ENCODE measurements around the gene FOXE1. TPM values are rescaled to one million over a fixed set of nuclear protein-coding genes. Genes with fewer than 3 reads are reported as not detected.

The FOXE1 gene
- total and polyA plus RNA-seq, 2 of the 13 experiments (the other 11 are each of a cell fraction or from before 2014, with no cell fraction given), result not detected

- no peak for TF ChIP-seq KLF15 (CRISPR knock-in tag; IDR thresholded peaks at IDR 0.05; ENCODE audit: borderline replicate concordance)
- TF ChIP-seq MXD4 (CRISPR knock-in tag; IDR thresholded peaks at IDR 0.05), result no peak
- TF ChIP-seq, protein P1, sequence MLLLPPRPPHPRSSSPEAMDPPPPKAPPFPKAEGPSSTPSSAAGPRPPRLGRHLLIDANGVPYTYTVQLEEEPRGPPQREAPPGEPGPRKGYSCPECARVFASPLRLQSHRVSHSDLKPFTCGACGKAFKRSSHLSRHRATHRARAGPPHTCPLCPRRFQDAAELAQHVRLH (CRISPR knock-in tag; IDR thresholded peaks at IDR 0.05; ENCODE audit: borderline replicate concordance, low read depth), result no peak
- no peaks in the 10 kb centered on the region for H3K9me3 ChIP-seq (ENCODE audit: low read length)
- ChIA-PET CTCF (ENCODE audit: low intra/inter-chr PET ratio, low total read pairs) (no interaction called here), POLR2A (no interaction called here)
- ATAC-seq (no peak), DNase-seq (ENCODE audit: low spot score) (no peak), FAIRE-seq (no peak)
- no peak overlapping the region for H2AFZ ChIP-seq (ENCODE audit: low read length)
- 17% methylated on average over 2 of the region's 2 CpGs for WGBS (ENCODE audit: low lambda C conversion rate)
- no peak overlapping the region for H3K4me3 ChIP-seq (replicated peaks in 1 of 3; ENCODE audit: insufficient read depth in 1 of 3, low read depth in 2 of 3, low read length in 3 of 3)
- intact Hi-C loops (cut with micrococcal nuclease; ENCODE audit: unreplicated experiment) (no loop called here), in situ Hi-C loops (cut with HindIII; ENCODE audit: extremely low pct_ligation_motif_present, low pct_unique_long_range_greater_than_20kb) (no loop called here)
- H3K27ac ChIP-seq (ENCODE audit: extremely low read length, insufficient read depth, low read length), result no peak overlapping the region
- no TSS peak for BruUV-seq (replicated peaks)
- peaks cover 4 to 39% of the 10 kb centered on the region in 2 experiments; a peak in 4 of 5 replicates for H3K27me3 ChIP-seq (ENCODE audit: control insufficient read depth in 1 of 2, insufficient read depth in 2 of 2, low read length in 2 of 2)
- H3K9ac ChIP-seq (ENCODE audit: insufficient read depth, low read depth, low read length), result no peak overlapping the region
- no peaks in the 10 kb centered on the region for H3K4me1 ChIP-seq (ENCODE audit: insufficient read depth, low read length)
- no peaks in the 10 kb centered on the region for H3K79me2 ChIP-seq (ENCODE audit: insufficient read depth, low read length)
- no peaks in the 10 kb centered on the region for H4K20me1 ChIP-seq (ENCODE audit: insufficient read depth, low read length)
- H3K4me2 ChIP-seq (ENCODE audit: low read depth, low read length), result no peak overlapping the region
- no peaks in the 10 kb centered on the region for H3K36me3 ChIP-seq (replicated peaks in 1 of 2; ENCODE audit: control insufficient read depth in 1 of 2, insufficient read depth in 2 of 2, low read length in 2 of 2)
These were observed 7.9 kb upstream of the FOXE1 start for GRCh38 chr9:97845130-97845529.

GRCh38 chr9:97845763-97846162 lies 7.3 kb upstream of the FOXE1 start:
- DNase-seq (ENCODE audit: low spot score), result no peak
- FAIRE-seq, result no peak
- H4K20me1 ChIP-seq (ENCODE audit: insufficient read depth, low read length), result no peaks in the 10 kb centered on the region
- TF ChIP-seq, protein P2, sequence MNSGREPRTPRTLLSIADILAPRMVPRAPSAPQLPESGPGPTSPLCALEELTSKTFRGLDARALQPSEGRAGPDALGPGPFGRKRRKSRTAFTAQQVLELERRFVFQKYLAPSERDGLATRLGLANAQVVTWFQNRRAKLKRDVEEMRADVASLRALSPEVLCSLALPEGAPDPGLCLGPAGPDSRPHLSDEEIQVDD (CRISPR knock-in tag; IDR thresholded peaks at IDR 0.05; ENCODE audit: borderline replicate concordance), result no peak
- no peak for TF ChIP-seq MED1 (CRISPR knock-in tag; IDR thresholded peaks at IDR 0.05)
- TF ChIP-seq ZNF354B (CRISPR knock-in tag; IDR thresholded peaks at IDR 0.05), result no peak
- TF ChIP-seq, protein P3, sequence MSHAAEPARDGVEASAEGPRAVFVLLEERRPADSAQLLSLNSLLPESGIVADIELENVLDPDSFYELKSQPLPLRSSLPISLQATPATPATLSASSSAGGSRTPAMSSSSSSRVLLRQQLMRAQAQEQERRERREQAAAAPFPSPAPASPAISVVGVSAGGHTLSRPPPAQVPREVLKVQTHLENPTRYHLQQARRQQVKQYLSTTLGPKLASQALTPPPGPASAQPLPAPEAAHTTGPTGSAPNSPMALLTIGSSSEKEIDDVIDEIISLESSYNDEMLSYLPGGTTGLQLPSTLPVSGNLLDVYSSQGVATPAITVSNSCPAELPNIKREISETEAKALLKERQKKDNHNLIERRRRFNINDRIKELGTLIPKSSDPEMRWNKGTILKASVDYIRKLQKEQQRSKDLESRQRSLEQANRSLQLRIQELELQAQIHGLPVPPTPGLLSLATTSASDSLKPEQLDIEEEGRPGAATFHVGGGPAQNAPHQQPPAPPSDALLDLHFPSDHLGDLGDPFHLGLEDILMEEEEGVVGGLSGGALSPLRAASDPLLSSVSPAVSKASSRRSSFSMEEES (CRISPR knock-in tag; IDR thresholded peaks at IDR 0.05), result no peak
- no peak for TF ChIP-seq ZNF609 (CRISPR knock-in tag; IDR thresholded peaks at IDR 0.05; ENCODE audit: borderline replicate concordance)
- TF ChIP-seq ZNF557 (CRISPR knock-in tag; IDR thresholded peaks at IDR 0.05), result no peak
- TF ChIP-seq ARNT (IDR thresholded peaks at IDR 0.05), result no peak

More at GRCh38 chr9:97845763-97846162, 7.3 kb upstream of the FOXE1 start:
- Histone ChIP-seq H3K9ac (ENCODE audit: insufficient read depth, low read depth, low read length) (no peak overlapping the region), H3K4me2 (ENCODE audit: low read depth, low read length) (no peak overlapping the region), H3K27me3 (ENCODE audit: control insufficient read depth in 1 of 2, insufficient read depth in 2 of 2, low read length in 2 of 2) (peaks cover 4 to 45% of the 10 kb centered on the region in 2 experiments; a peak in 4 of 5 replicates), H3K4me3 (replicated peaks in 1 of 3; ENCODE audit: insufficient read depth in 1 of 3, low read depth in 2 of 3, low read length in 3 of 3) (no peak overlapping the region), H3K79me2 (ENCODE audit: insufficient read depth, low read length) (no peaks in the 10 kb centered on the region), H3K9me3 (ENCODE audit: low read length) (no peaks in the 10 kb centered on the region), H3K4me1 (ENCODE audit: insufficient read depth, low read length) (no peaks in the 10 kb centered on the region), H2AFZ (ENCODE audit: low read length) (no peak overlapping the region), H3K36me3 (replicated peaks in 1 of 2; ENCODE audit: control insufficient read depth in 1 of 2, insufficient read depth in 2 of 2, low read length in 2 of 2) (no peaks in the 10 kb centered on the region), H3K27ac (ENCODE audit: extremely low read length, insufficient read depth, low read length) (no peak overlapping the region)
- intact Hi-C loops (cut with micrococcal nuclease; ENCODE audit: unreplicated experiment) (no loop called here), in situ Hi-C loops (cut with HindIII; ENCODE audit: extremely low pct_ligation_motif_present, low pct_unique_long_range_greater_than_20kb) (no loop called here)
- ChIA-PET CTCF (ENCODE audit: low intra/inter-chr PET ratio, low total read pairs) (no interaction called here), POLR2A (no interaction called here)
- BruUV-seq (replicated peaks), result no TSS peak
- 0% methylated on average over 2 of the region's 2 CpGs for WGBS (ENCODE audit: low lambda C conversion rate)
- no peak for ATAC-seq
